HG02943 (cell line): ENCODE measurements around the gene SLC30A7.
"Not testable (repeated sequence)": the region's sequence is repeated elsewhere in the genome, so short reads cannot be mapped to it uniquely, and the experiment has no call there.

ENCODE experiments used
- ATAC-seq: cut with Tn5 transposase; IDR thresholded peaks from one replicate; pipeline ENCODE4 v1.9.1; 2021; ENCODE audit warnings: mild to moderate bottlenecking, low read depth, moderate library complexity; ENCODE audit not compliant: unreplicated experiment

SLC30A7 gene, protein sequence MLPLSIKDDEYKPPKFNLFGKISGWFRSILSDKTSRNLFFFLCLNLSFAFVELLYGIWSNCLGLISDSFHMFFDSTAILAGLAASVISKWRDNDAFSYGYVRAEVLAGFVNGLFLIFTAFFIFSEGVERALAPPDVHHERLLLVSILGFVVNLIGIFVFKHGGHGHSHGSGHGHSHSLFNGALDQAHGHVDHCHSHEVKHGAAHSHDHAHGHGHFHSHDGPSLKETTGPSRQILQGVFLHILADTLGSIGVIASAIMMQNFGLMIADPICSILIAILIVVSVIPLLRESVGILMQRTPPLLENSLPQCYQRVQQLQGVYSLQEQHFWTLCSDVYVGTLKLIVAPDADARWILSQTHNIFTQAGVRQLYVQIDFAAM

DNA sequence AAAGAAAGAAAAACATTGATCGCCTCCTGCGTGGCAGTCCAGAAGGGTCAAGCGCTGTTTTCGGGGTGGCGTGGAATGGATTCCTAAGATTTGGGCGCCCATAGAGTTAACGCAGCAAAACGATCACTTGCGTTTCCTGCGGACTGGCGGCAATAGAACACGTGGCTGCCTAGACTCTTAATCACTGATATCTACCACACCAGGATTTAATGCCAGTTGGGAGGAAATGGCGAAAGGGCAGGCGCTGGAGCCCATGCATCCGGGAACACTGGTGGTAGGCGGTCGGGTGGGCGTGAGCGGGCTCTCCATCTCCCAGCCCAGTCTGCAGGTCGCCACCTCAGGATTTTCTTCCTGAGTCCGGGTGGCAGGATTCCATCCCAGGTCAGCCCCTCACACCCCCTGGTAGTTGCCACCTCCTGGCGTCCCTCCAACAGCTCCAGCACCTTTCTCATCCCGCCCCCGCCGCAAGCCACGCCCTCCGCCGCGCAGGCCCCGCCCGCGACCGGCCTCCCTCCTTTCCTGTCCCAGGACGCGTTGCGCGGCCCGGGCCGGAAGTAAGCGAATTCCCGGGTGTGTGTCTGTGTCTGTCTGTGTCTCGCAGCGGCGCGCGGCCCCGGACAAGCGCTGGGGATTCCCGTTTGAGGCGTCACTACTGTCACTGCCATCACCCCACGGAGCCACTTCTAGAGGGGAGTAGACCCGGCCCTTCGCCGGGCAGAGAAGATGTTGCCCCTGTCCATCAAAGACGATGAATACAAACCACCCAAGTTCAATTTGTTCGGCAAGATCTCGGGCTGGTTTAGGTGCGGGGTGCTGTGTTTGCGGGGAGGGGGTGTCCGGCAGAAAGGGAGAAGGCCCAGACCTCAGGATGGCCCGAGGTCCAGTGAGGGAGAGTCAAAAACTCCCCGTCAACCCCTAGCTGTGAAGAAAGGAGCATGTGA, at the start of gene SLC30A7:
SLC30A7 (plus strand) TSS at position 551 of the 941 bp plus-strand sequence; CDS start at position 724, 173 bp downstream.
- peak; percentile 79 for ATAC-seq

DNA sequence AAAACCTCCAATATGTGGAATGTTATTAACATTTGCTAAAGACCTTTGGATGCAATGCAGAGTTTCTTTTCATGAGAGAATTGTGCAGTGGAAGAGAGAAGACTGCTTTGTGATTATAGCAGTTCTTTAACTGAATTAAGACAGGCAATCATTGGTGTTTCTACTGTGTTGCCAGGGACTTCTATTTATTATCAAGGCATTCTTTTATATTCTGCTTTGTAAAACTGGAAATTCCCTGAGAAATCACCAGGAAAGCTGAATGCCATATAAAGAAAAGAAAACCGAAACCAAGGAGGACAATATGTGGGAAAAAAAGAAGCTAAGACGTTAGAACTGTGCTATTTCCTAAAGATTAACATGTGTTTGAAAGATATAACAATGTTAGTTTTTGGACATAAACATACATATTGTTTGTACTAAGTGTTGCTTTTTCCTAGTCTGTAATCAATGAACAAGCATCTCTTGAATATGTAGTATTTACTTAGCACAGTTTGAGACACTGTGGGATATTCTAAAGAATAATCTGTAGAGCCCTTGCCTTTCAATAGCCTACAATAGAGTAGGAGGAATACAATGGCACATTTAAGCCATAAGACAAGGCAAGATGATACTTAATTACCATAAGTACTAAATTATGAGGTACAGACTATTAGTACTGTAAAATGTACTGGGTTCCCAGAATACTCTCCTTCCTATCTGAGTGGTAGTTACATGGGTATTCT, 48.4 kb upstream of the SLC30A7 start:
- no peak for ATAC-seq

DNA sequence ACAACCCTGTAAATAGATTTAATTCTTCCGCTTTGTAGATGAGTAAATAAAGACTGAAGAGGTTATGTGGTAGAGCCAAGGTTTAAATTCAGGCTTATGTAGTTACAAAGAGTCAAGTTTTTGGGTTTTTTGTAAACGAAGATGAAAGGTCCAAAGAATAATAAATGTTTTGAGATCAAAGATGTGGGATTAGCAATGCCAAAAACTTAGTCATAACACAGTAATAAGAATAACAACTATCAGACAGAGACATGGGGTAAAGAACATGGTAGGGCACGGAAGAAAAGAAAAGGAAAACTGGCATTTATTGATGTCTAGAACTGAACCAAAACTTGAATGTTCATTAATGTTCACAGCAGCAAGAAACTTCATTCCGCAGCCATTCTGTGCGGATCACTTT, 44.2 kb upstream of the SLC30A7 start:
- ATAC-seq: no peak

DNA sequence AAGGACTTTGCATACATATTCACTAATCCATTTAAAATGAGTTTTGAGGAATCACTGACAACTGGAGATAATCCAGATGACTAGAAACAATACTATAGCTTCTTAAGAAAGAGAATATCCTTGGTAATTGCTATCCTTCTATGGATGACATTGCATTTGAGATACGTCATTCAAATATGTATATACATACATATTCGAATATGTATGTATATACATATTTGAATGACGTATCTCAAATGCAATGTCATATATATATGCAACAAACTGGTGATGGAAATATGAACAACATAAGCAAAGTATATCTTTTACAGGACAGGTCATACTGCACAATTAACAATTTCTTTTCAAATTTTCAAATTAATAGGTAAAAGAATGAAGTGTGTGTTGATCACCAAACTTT, 42.9 kb upstream of the SLC30A7 start:
- ATAC-seq: no peak

DNA sequence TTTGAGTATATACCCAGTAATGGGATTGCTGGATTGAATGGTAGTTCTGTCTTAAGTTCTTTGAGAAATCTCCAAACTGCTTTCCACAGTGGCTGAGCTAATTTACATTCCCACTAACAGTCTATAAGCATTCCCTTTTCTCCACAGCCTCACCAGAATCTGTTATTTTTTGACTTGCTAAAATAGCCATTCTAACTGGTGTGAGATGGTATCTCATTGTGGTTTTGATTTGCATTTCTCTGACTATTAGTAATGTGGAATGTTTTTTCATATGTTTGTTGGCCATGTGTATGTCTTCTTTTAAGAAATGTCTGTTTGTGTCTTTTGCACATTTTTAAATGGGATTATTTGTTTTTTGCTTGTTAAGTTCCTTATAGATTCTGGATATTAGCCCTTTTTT, 40.8 kb upstream of the SLC30A7 start:
- ATAC-seq: not testable (repeated sequence)

DNA sequence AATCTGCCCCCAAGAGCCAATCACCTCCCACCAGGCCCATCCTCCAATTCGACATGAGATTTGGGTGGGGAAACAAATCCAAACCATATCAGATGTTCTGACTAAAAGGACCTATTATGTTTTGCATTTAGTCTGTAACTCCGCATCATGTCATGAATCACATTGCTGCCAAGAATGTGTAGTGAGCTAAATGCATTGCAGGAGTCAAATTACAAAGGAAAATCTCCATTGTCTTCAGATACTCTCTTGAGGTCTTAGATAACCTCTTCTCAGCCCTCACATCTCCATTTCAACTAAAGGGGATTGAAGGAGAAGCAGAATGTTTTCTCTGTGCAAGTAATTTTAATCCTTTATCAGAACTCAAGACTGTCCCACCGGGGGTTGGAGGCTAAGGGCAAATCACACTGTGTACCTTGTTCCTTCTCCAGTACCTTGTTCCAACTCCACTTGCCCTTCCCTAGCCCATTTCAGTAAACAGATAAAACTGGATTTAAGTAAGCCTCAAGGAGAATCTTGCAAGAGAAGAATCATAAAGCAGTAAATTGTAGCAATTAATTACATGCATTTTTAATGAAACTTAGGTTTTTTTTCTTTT, 35.4 kb upstream of the SLC30A7 start:
- ATAC-seq: no peak

DNA sequence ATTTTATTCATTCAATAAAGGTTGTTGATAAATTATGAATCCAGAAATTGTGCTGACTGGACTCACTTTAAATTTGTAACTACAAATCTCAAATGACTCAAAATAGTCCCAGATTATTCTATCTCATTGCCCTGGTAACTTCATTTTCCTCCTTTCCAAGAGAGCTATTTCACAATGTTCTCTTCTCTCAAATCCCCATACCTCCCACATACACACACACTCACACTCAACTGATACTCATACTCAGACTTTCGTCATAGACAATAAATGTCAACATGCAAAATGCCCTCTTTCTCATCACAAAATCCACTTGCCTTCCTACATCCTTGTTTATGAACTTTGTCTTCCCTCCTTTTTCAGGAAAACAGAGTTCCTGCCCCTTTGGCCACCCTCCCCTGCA, 34.5 kb upstream of the SLC30A7 start:
- no peak for ATAC-seq

DNA sequence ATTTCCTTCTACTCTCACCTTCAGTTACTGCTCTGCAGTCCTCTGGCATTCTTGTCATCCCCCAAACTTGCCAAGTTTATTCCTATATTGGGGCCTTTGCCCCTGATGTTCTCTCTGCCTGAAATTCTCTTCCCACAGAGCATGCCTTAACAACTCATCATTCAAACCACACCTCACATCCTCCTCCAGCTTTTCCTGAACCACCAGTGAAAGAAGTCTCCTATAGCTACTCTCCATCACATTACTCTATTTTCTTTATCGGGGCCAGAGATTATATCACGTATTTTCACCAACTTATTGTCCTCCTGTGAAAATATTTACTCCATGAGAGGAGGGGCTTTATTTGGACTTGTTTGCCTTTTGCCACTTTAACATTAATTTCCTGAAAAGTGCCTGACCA, 33.3 kb upstream of the SLC30A7 start:
- no peak for ATAC-seq

DNA sequence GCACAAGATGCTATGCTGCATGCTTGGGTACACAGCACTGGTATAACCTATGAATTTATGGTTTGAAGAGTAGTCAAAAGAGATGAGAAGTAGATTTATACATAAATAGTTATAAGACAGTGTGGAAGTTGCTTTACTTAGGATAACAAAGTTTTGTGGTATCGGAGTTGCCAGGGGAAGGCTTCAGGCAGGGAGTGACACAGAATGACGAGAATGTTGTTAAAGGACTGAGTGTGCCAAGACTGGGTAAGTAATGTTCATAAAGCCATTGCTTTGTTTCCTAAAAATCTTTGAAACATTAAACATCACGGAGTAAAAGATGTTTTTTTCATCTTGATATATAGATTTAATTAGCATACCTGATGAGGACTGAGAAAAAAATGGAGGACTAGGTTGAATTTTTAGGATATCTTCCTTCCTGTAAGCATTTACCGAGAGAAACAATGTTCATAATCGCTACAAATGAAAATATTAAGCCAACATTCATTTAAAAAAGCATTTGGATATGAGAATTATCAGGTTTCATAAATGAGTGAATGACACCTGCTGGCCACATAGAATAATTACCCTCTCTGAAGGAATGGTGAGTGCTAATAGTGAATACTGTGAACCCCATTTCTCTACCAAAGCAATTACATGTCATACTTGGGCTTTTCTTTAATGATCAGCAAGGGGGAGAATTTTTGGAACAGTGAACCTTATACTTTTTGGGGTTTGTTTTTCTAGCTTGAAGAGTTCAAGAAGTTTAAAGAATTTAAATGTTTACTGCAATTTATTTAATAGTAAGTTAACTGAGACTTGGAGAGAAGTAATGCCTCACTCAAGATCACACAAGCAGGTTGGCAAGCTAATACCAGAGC, 29.6 kb upstream of the SLC30A7 start:
- ATAC-seq: no peak

DNA sequence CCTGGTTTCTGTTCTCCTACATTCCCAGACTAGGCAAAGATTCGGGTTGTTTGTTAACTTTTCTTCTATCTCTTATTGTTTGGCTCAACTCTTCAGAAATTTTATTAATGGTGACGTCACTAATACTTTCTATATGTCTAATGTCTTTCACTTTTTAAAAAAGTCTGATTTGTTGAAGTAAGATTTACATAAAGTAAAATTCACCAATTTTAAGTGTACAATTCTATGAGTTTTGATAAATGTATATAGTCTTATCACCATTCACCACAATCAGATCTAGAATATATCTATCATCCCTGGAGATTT, 29.0 kb upstream of the SLC30A7 start:
- ATAC-seq: no peak

DNA sequence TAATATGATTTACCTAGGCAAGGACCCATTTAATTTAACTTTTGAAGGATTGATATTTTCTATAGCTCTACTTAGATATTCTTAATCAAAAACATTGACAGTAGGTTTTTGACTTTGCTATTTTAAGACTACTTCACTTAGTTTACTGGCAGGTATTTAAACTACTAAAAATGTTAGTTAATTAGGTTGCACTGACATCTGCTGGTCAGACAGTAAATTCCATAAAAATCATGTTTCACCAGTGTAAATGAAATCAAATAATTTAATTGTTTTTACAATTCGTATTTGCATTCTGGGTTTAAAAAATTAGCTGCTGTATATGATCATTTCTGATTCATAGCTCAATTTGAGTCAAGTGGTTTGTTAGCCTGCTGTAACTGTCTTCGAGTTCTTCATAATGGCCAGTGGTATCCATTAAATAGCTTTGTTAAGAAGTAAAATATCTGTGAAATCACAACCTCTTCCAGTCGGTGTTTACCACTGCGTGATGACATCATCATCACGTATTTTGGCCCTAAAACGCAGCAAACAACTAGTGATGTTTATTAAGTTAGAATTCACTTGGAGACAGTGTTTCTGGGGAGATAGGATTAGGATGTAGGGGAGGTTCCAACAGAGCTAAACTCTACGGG, 27.4 kb upstream of the SLC30A7 start:
- no peak for ATAC-seq

DNA sequence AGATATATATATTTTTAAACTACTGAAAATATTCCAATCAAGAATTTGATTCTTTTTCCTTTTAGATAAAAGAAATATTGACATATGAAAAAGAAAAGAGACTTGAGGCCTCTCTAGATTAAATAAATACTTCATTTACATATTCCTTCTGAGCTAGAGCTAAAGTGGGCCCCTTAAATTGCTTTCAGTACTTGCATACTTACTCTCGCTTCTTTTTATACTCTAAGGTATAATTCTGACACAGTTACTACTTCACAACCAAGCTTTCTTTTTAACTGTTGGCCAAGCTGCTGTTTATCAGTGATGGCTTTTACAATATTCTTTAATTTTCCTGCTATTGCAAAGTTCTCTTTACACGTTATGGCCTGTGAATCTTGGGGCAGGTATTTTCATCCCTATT, 25.9 kb upstream of the SLC30A7 start:
- ATAC-seq: no peak

DNA sequence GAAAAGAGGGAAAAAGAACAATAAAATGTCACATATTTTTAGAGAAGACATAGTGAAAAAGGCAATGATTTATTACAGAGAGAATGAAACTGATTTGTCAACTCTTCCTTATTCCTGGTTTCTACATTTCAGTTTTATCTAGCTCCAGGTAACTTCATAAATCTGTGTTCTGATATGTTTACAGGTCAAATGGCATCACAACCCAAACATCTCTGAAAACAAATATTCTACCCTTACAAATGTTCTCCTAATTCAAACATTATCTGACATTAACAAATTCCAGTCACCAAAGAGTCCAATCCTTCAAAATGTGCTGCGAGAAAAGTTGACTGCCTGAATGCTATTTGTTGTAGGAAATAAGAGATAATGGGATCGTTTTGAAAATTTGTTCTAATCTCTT, 21.5 kb upstream of the SLC30A7 start:
- ATAC-seq: no peak

DNA sequence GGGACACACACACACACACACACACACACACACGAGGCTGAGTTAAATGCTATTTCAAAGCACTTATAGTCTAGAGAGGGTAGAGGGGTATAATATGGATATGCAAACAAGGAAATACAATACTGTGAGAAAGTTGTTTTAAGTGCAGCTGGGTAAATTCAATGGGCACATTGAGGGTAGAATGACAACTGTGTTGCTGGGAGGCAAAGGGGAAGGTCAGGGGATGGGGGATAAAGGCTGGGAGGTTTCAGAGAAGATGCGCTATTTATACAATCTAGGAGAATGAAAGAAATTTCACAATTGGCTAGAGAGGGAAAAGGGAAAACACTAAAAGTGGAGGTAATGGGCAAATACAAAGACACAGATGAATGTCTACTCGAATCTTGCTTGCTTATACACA, 20.7 kb upstream of the SLC30A7 start:
- no peak for ATAC-seq

DNA sequence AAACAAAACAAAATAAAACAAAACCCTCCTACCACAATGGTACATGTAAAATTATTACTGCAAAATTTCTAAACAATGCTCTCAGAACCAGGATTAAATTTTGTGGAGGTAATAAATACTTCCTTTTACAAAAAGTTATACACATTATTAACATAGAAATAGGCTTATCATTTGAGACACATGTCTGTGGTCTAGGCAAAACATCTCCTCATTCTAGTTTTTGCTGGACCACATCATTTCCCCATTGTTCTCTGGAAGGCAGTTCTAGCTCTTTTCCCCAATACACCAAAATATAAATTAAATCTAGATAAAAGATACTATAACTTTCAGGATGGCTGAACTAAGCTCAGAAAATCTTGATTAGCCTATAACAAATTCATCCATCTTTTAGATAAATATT, 19.6 kb upstream of the SLC30A7 start:
- no peak for ATAC-seq

DNA sequence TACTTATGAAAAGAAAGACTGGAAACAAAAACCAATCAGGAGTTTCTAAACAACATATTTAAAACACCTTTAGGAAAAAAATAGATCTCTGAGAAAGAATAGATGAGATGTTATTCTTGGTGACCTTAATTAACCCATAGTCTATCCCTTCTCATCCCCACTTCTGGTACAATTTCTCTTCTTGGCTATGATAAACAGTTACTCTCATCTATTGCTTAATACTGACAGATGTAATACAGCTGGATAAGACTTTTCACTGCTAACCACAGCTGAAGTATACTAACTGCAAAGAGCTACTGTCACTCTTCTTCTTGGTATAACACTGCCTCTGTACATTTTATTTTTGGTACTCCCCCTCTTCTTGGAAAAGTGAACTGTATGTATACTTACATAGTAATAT, 16.5 kb upstream of the SLC30A7 start:
- no peak for ATAC-seq

DNA sequence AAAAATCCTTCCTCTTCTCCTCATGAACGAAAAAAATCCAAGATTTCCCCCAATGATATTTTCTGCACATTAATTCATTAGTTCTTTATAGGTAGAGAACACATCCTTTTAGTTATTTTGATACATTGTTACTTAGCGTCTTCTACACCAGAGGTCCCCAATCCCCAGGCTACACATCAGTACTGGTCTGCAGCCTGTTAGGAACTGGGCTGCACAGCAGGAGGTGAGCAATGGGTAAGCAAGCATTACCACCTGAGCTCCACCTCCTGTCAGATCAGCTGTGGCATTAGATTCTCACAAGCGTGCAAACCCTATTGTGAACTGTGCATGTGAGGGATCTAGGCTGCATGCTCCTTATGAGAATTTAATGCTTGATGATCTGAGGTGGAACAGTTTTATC, 14.2 kb upstream of the SLC30A7 start:
- no peak for ATAC-seq

DNA sequence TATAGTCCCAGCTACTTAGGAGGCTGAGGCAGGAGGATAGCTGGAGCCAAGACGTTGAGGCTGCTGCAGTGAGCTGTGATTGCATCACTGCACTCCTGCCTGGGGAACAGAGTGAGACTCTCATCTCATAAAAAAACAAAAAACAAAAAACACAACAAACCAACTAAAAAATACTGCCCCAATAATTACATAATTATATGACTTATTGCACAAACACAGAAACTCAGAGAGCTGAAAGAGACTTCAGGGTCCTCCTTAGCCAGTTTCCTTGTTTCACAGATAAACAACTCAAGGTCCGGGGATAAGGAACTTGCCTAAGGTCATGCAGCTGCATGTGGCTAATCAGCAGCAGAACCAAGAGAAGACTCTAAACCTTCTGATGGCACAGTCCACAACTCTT, 13.2 kb upstream of the SLC30A7 start:
- ATAC-seq: no peak

DNA sequence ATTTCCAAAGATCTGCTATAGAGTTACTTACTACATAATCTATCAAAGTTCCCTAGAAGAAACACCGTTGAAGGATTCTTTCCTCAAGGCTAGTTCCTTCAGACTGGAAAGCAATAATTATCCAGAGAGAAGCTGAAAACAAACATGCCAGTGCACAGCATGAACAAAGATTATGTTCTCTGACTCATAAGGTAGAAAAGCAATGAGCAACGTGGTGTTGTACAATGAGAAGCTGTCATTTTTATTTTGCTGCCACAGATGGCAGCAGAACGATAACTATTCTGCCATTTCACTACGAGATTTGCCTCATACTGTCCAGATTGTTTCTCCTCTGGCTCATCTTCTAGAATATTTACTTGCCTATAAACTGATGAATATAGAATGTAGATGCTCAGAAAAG, 11.9 kb upstream of the SLC30A7 start:
- ATAC-seq: no peak
